GM19324 (cell line): ENCODE measurements around the gene SYNPO2.
A peak's percentile ranks its signal among the peaks of the same experiment; 100 is the strongest.
"Not testable (repeated sequence)": the region's sequence is repeated elsewhere in the genome, so short reads cannot be mapped to it uniquely, and the experiment has no call there.

Experiments
- ATAC-seq: cut with Tn5 transposase; IDR thresholded peaks from one replicate; pipeline ENCODE4 v1.9.1; 2021; ENCODE audit warnings: mild to moderate bottlenecking, moderate library complexity; ENCODE audit not compliant: unreplicated experiment, low FRiP score

The SYNPO2 gene

DNA sequence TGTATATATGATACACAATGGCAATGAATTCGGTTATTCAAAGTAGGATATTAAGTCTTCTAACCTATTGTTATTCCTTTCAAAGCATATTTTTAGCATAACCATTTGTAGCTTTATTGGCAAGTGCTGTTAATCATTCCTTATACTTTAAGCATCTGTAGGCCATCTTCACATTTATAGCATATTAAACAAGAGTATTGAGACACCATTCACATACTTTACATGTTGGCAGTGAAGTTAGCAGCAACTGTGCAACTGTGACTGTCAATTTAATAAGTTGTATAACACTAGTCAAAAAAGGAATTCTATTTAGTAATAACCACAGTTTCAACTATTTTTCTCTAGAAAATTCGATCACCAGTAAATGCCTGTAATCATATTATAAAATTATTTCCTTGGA, 139.6 kb downstream of the SYNPO2 start:
- ATAC-seq = no peak

DNA sequence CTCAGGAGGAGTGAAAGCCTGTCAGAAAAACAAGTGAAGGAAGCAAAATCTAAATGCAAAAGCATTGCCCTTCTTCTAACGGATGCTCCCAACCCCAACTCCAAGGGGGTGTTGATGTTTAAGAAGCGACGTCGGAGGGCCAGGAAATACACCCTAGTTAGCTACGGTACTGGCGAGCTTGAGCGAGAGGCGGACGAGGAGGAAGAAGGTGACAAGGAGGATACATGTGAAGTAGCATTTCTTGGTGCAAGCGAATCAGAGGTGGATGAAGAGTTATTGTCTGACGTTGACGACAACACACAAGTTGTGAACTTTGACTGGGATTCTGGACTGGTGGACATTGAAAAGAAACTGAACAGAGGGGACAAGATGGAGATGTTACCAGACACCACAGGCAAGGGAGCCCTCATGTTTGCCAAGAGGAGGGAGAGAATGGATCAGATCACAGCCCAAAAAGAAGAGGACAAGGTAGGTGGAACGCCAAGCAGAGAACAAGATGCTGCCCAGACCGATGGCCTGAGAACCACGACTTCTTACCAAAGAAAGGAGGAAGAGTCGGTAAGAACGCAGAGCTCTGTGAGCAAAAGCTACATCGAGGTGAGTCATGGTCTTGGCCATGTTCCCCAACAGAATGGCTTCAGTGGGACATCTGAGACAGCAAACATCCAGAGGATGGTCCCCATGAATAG, 141.3 kb downstream of the SYNPO2 start:
- ATAC-seq = no peak

DNA sequence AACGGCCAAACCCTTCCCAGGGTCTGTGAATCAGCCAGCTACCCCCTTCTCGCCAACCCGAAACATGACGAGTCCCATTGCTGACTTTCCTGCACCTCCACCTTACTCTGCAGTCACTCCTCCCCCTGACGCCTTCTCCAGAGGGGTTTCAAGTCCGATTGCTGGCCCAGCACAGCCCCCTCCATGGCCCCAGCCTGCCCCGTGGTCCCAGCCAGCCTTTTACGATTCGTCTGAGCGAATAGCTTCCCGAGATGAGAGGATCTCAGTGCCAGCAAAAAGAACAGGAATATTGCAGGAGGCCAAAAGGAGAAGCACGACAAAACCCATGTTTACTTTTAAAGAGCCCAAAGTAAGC, 141.9 kb downstream of the SYNPO2 start:
- no peak for ATAC-seq

DNA sequence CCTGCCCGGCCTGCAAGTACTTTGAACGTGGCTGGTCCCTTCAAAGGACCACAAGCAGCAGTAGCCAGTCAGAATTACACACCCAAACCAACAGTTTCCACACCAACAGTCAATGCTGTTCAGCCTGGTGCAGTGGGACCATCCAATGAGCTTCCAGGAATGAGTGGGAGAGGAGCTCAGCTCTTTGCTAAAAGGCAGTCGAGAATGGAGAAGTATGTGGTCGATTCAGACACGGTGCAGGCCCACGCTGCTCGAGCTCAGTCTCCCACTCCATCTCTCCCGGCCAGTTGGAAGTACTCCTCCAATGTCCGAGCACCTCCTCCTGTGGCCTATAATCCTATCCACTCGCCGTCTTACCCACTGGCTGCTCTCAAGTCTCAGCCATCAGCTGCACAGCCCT, 142.6 kb downstream of the SYNPO2 start:
- no peak for ATAC-seq

DNA sequence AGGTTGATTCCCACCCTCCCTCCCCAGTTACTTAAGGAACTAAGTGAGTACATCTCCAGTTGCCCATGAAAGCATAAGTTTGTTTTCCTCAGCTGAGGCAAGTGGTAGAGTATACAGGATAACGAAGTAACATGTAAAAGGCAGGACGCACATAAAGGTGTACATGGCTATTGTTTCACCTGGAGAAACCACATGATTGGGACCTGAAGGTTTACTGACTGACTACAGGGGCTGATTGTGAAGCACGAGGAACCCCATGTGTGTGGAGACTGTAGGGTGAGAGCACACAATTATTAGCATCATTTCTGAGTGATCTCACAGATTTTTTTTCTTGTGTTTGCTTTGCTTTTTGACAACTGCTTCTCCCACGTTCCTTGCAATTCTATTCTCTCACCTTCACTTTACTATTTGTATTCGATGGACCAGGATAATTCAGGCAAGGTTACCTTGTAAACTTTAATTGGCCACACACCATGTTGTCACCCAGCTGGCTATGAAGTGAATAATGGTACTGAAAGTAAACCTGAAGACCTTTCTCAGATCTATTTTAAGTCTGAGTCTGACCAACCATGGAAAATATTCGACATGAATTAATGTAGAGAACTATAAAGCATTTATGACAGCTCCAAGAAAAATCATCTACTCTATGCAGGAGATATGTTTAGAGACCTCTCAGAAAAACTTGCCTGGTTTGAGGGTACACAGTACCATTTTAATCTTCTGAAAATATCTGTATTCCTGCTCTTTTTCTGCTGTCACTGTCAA, 144.4 kb downstream of the SYNPO2 start:
- peak; percentile 58 for ATAC-seq

DNA sequence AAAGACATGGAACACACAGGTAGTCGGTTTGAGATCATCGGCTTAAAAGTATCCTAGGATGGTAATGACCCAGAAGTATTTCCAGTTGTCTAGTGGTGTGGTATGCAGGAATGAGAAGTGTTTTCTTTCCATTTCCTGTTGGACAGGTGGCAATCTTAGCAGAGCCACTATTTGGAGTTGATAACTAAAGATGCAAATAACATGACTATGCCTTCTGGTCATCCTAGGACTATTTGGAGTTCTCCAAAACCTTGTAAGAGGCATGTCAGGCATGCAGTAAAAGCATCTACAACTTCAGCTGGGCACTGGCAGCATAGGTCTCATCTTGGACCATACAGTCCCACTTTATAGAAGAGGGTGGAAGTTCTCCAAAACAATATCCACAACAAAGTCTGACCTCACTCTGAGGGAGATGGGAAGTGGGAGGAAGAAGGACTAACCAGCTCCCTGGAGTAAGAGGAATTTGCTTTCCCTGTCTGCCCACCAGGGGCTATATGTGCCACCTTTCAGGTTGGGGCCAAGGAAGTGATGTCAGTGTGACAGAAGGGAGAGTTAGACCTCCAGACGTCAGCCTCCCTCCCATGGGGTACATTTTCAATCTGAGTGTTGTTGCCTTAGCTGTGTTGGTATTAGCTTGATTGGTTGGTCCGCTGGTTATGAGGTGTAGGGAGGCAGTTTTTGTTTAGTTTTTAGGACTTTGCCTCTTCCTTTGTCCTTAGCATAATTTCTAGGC, 145.8 kb downstream of the SYNPO2 start:
- no peak for ATAC-seq

DNA sequence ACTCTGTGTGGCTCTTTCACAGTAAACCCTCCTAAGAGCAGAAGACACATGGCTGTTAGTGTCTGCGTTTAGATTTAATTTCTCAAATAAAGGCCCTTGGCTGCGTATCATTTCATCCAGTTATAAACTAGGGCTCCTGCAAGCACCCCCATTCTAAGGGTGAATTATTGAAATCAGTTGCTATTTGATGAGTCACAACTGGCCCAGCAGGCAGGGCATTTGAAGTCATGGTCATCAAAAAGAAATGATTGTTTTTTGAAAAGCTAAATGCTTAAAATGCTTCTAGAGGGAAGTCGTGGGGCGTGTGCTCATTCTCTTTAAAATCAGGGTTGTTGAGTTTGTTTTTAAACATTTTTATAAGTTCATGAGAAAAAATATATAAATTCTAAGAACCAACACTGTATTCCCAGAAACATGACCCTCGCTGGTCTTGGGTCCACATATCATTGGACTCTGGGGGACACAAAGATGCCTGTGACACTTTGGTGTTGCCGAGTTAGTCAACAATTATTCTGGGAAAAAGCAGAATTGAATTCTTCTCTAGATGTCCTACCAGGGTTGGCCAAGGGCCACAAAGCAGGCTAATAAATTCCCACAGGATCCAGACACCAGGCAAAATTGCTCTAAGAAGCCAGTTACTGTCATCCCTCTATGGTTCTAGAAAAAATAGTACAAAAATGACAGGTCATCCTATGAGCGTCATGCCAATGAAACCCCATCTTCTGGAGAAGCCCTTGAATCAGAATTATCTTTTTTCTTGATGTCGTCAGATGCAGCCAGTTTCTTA, 147.5 kb downstream of the SYNPO2 start:
- no peak for ATAC-seq

DNA sequence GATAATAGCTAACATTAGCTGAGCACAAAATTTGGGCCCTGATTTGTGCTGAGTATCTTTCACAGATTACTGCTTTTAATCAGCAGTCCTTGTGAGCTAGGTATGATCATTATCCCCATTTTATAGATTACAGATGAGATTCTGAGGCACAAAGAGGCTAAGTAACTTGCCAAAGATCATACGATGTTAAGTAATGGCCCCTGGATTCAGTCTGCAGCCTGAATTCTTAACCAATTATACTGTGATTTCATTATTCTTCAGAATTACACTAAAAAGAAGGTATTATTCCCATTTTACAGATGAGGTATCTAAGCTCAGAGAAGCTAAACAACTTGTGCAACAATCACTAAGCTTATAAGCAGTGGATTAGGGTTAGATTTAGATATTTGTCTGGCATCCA, 149.1 kb downstream of the SYNPO2 start:
- no peak for ATAC-seq

DNA sequence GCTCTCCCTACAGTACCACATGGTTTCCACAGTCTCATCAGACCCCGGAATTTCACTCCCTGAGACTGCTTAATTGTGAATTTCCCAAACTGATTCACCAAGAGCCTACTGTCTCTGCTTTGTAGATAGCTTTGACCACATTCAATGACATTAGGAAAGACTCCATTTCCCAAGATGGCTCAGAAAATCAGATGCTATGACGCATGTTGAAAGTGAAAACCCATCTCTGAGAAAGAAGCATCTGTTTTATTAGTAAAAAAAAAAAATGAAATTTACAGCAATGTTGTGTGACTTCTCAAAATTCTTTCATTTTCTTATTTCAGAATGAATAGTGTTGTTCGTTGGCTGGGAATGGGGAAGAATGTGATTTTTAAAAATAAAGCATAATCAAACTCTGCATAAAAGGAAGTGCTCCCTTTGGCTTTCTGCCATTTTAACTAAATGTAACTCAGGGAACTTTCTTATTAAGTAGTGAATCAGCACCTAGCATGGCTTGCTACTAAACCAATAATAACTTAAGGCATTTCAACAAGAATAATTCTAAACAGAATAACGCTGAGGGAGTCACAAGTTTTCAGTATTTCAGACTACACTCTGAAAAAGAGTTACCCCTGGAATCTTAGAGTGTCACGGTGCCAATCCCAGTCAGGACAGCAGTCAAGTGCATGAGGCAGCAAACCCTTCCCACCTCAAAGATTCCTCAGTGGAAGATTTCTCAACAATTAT, 149.6 kb downstream of the SYNPO2 start:
- ATAC-seq = no peak

DNA sequence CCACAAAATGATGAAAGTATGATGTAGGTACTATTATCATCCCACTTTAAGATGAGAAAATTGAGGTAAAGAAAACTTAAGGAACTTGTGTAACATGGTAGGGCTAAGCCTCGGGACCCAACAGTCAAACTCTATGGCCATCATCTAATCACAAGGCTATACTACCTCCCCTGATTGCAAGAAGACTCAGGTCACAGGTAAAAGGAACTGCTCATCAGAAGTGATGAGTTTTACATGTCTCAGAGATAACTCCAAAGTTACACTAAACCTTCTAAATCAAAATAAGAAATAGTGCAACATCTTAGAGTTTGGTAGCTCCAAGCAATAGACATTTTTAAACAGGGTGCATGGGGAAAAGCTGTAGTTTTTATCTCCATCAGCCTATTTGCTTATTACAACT, 150.5 kb downstream of the SYNPO2 start:
- no peak for ATAC-seq

DNA sequence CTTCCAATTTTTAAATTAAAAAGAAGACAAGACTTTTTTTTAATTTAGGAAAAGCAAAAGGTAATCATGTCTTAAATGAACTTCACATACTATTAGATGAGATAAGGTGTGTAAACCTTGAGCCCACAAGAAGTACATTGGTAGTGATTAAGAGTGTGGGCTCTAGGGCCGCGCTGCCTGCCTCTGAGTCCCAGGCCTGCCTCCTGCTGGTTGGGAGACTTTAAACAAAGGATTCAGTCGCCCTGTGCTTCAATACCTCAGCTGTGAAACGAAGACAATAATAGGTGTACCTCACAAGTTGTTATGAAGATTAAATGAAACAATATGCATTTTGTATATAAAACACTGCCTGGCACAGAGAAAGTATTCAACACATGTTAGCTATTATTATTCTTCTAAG, 151.1 kb downstream of the SYNPO2 start:
- ATAC-seq = no peak

DNA sequence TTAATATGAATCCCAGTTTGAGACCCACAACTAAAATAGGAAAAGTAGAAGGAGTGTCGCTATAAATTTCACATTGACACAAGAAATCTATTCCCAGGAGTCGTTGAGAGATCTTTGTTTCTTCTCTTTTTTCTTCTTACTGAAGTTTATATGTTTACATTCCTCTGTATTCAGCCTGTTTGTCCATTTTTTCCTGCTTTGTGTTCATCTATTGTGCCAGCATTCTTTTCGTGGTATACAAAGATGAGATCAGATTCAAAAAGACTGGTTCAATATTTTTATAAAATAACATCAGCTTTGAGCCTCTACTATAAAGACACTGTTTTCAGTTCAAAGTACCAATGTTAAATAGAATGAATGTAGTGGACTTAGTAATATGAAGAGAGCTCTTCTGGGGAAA, 151.6 kb downstream of the SYNPO2 start:
- no peak for ATAC-seq

DNA sequence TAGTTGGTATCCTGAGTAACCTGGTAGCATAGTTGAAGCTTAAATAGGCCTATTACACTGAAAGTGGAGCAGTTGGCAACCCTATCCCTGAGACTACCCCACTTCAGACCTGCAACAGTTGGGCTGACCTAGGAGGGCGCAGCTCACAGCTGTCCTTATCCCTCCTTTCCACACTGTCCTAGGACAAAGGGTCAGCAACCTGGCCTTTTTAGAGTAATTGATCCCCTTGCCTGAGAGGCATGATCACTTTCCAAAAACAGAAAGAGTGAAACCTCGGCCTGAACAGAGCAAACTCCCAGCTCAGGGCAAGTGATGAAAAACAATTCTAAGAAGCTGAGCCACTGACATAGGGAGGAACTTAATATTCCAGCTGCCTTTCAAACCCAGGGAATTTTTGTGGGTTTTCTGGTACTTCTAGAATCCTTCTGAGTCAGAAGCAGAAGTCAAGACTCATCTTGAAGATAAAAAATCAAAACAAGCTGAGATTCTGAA, 152.1 kb downstream of the SYNPO2 start:
- no peak for ATAC-seq

DNA sequence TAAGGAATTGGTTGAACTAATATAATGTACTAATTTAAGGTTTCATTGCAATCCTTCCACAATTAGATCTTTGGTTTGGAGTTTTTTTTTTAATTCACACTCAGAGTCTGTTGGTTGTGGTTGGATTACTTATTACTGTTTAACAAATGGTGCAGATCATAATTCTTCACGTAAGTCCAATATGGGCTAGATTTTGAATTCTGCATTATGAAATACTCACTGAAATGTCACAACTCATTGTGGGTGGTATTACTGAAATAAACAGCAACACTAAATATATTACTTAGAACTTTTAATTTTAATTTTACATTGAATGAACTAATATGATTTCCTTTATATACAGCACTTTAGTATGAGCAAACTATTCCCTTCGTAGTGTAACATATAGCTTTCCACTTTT, 152.7 kb downstream of the SYNPO2 start:
- ATAC-seq = no peak

DNA sequence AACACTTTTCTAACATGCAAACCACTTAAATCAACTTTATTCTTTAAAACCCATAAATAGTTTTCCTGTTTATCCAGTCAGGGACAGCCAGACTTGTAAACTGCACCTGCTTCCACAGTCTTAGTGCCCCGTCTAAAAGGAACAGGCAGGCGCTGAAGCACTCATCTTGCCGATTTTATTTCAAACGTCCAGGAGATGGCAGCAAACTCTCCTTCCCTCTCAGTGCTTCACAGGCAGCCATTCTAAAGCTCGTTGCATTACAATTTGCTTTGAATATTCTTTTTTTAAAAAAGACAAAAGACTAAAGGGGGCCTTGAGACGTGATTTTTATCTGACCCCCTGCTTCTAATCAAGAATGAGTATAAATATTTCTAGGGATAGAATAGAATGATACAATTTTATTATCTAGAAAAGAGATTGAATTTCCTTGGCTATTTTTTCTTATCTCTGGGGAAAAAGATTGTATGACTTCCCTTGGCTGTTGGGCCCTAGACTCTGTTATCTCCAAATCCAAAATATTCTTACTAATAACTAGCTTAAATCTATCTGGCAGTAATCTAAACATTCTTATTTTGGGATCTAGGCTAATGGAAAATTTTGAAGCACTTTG, 153.4 kb downstream of the SYNPO2 start:
- peak; percentile 88 for ATAC-seq

DNA sequence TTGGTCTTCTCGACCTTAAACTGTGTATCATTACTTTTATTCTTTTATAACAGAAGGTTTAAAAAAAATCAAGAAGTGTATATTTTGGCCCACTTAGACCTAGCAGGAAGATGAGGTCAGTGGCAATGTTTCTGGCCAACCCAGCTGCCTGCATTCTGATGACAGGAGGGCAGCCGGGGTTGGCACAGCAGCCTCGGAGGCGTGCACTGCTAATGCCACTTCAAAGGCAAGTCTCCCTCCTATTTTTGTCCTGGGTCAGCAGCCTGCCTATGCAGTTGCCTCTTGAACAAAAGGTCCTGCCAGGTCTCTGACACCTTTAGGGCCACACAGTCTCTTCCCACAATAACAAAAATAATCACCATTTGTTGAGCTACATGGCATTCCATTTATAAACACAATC, 157.6 kb downstream of the SYNPO2 start:
- ATAC-seq = no peak

DNA sequence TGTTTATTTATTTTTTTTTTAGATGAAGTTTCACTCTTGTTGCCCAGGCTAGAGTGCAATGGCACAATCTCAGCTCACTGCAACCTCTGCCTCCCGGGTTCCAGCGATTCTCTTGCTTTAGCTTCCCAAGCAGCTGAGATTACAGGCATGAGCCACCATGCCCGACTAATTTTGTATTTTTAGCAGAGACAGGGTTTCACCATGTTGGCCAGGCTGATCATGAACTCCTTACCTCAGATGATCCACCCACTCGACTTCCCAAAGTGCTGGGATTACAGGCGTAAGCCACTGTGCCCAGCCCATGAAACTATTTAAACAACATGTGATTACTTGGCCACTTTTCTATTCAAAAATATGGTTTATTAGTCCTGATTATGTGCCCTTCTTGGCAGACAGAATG, 158.4 kb downstream of the SYNPO2 start:
- not testable (repeated sequence) for ATAC-seq

DNA sequence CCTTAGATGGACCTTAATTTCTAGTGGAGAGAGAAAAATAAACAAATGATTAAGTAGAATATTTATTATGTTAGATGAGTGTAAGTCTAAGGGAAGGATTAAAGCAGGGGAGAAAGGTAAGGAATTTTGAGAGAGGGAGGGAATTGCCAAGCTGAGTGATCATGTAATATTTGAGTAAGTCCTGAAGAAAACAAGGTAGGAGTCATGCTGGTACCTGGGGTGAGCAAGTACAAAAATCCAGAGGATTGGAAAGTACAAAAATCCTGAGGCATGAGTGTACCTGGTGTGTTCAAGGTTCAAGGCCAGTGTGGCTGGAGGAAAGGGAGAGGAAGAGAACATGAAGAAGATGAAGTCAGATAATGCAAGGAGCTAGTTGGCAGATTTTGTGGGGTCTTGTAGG, 159.8 kb downstream of the SYNPO2 start:
- ATAC-seq = no peak

DNA sequence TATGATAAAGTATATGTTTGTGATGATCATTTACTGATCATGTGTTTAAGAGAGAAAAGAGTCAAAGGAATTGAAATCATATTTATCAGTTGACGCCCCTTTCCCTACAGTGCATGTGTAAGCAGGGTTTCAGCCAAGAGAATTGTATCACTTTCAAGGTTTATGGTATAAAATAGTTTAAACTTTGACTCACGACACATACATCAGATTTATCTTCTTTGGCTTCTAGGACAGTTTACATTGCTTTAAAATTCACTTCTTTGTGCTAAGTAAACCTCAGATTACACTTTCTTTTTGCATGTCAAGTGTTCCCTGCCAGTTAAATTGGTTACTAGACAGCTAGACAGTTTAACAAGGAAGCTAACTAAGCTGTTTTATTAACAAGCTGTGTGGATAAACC, 160.7 kb downstream of the SYNPO2 start:
- no peak for ATAC-seq
